Chondrocyte (in vitro differentiated cells): ENCODE results near the gene GXYLT2. TPM values are rescaled to one million over a fixed set of nuclear protein-coding genes. Genes with fewer than 3 reads are reported as not detected.

Experiments used
- DNase-seq: peaks from one replicate; pipeline ENCODE4 v3.0.0; 2021; ENCODE audit warnings: mixed read lengths, low spot score
- H3K27ac Mint-ChIP-seq: one replicate; pipeline ENCODE4 v1.8.0; 2021; ENCODE audit warnings: mild to moderate bottlenecking, moderate library complexity, mixed read lengths; ENCODE audit not compliant: unreplicated experiment
- H3K27me3 Mint-ChIP-seq: 2 replicates; pipeline ENCODE4 v1.8.0; 2021; ENCODE audit warnings: low read depth, mixed read lengths
- H3K36me3 Mint-ChIP-seq: 2 replicates; pipeline ENCODE4 v1.8.0; 2021; ENCODE audit warnings: low read depth, mixed read lengths
- H3K4me1 Mint-ChIP-seq: 2 replicates; pipeline ENCODE4 v1.8.0; 2021; ENCODE audit warnings: low read depth, mild to moderate bottlenecking, mixed read lengths
- H3K4me3 Mint-ChIP-seq: one replicate; pipeline ENCODE4 v1.8.0; 2021; ENCODE audit warnings: mild to moderate bottlenecking, moderate library complexity, mixed read lengths; ENCODE audit not compliant: unreplicated experiment
- H3K9me3 Mint-ChIP-seq: 2 replicates; pipeline ENCODE4 v1.8.0; 2021; ENCODE audit warnings: low read depth, mixed read lengths
- CTCF ChIP-seq: fragments of 200-600 bp; sonication (generic); IDR thresholded peaks from 2 replicates; pipeline ENCODE4 v1.5.0; 2021; ENCODE audit warnings: antibody characterized with exemption, mild to moderate bottlenecking, moderate library complexity
- total RNA-seq: library from RNA; stranded (reverse); gene quantifications from 3 replicates; pipeline ENCODE4 v1.2.1, GENCODE V29; 2021

The GXYLT2 gene
- total RNA-seq, 1 donor from 2014 or later = 99.3 TPM

- H3K4me3 Mint-ChIP-seq = no peak overlapping the region
- no peak for TF ChIP-seq CTCF
- H3K36me3 Mint-ChIP-seq = peaks cover 21% of the 10 kb centered on the region
- H3K9me3 Mint-ChIP-seq = no peaks in the 10 kb centered on the region
- H3K27me3 Mint-ChIP-seq = no peaks in the 10 kb centered on the region
- H3K27ac Mint-ChIP-seq = no peak overlapping the region
- peaks cover 9% of the 10 kb centered on the region for H3K4me1 Mint-ChIP-seq
- DNase-seq = no peak
Observed at GRCh38 chr3:72959336-72959735, 71.5 kb downstream of the GXYLT2 start.

- Mint-ChIP-seq H3K27me3 (no peaks in the 10 kb centered on the region), H3K9me3 (no peaks in the 10 kb centered on the region), H3K4me1 (peaks cover 9% of the 10 kb centered on the region), H3K36me3 (peaks cover 19% of the 10 kb centered on the region), H3K27ac (peak overlapping the region; percentile 28), H3K4me3 (no peak overlapping the region)
- DNase-seq = no peak
- TF ChIP-seq CTCF = no peak
Observed at GRCh38 chr3:72960812-72961518, 73.1 kb downstream of the GXYLT2 start.

- TF ChIP-seq CTCF = no peak
- H3K27ac Mint-ChIP-seq = peak overlapping the region; percentile 13
- peaks cover 9% of the 10 kb centered on the region for H3K4me1 Mint-ChIP-seq
- peaks cover 19% of the 10 kb centered on the region for H3K36me3 Mint-ChIP-seq
- no peak for DNase-seq
- no peaks in the 10 kb centered on the region for H3K27me3 Mint-ChIP-seq
- no peaks in the 10 kb centered on the region for H3K9me3 Mint-ChIP-seq
- H3K4me3 Mint-ChIP-seq = no peak overlapping the region
Observed at GRCh38 chr3:72961752-72962151, 73.9 kb downstream of the GXYLT2 start.

- TF ChIP-seq CTCF = no peak
- H3K36me3 Mint-ChIP-seq = peaks cover 20% of the 10 kb centered on the region
- no peak overlapping the region for H3K4me3 Mint-ChIP-seq
- DNase-seq = no peak
- no peaks in the 10 kb centered on the region for H3K27me3 Mint-ChIP-seq
- no peak overlapping the region for H3K27ac Mint-ChIP-seq
- H3K9me3 Mint-ChIP-seq = no peaks in the 10 kb centered on the region
- peaks cover 7% of the 10 kb centered on the region for H3K4me1 Mint-ChIP-seq
Observed at GRCh38 chr3:72962317-72962716, 74.5 kb downstream of the GXYLT2 start.

- no peak overlapping the region for H3K27ac Mint-ChIP-seq
- H3K27me3 Mint-ChIP-seq = no peaks in the 10 kb centered on the region
- DNase-seq = no peak
- H3K9me3 Mint-ChIP-seq = no peaks in the 10 kb centered on the region
- H3K36me3 Mint-ChIP-seq = peaks cover 26% of the 10 kb centered on the region
- H3K4me3 Mint-ChIP-seq = no peak overlapping the region
- TF ChIP-seq CTCF = no peak
- peaks cover 7% of the 10 kb centered on the region for H3K4me1 Mint-ChIP-seq
Observed at GRCh38 chr3:72964633-72965032, 76.8 kb downstream of the GXYLT2 start.
